ENCODE measurements around the gene ANGPTL8.

Gene ANGPTL8

GRCh38 chr19:11264452-11265176 is 25.2 kb downstream of the ANGPTL8 start:
- DNase-seq: no peak

- DNase-seq: no peak
Measured at GRCh38 chr19:11265177-11265784, 25.9 kb downstream of the ANGPTL8 start.

- no peak for DNase-seq
Measured at GRCh38 chr19:11265785-11266236, 26.4 kb downstream of the ANGPTL8 start.

- no peak for DNase-seq
Measured at GRCh38 chr19:11267316-11268085, 28.1 kb downstream of the ANGPTL8 start.

GRCh38 chr19:11268783-11269267 is 29.4 kb downstream of the ANGPTL8 start:
- no peak for DNase-seq

GRCh38 chr19:11269408-11269807 is 30.0 kb downstream of the ANGPTL8 start:
- DNase-seq: no peak

GRCh38 chr19:11273296-11273695 is 33.9 kb downstream of the ANGPTL8 start:
- DNase-seq: no peak

- no peak for DNase-seq
Measured at GRCh38 chr19:11273989-11274388, 34.6 kb downstream of the ANGPTL8 start.

GRCh38 chr19:11274533-11275086 is 35.2 kb downstream of the ANGPTL8 start:
- no peak for DNase-seq

- no peak for DNase-seq
Measured at GRCh38 chr19:11278670-11279069, 39.3 kb downstream of the ANGPTL8 start.

GRCh38 chr19:11279505-11280236 is 40.3 kb downstream of the ANGPTL8 start:
- no peak for DNase-seq

- DNase-seq: peak; percentile 27 to 46
Measured at GRCh38 chr19:11281356-11282049, 42.1 kb downstream of the ANGPTL8 start.

- DNase-seq: no peak
Measured at GRCh38 chr19:11284515-11284914, 45.1 kb downstream of the ANGPTL8 start.

- DNase-seq: no peak
Measured at GRCh38 chr19:11286312-11286974, 47.0 kb downstream of the ANGPTL8 start.

GRCh38 chr19:11288349-11288748 is 48.9 kb downstream of the ANGPTL8 start:
- no peak for DNase-seq

- no peak for DNase-seq
Measured at GRCh38 chr19:11290256-11290655, 50.8 kb downstream of the ANGPTL8 start.

- no peak for DNase-seq
Measured at GRCh38 chr19:11291415-11291814, 52.0 kb downstream of the ANGPTL8 start.
